ENCODE measurements around the gene CCDC92. TPM values are rescaled to one million over a fixed set of nuclear protein-coding genes. Genes with fewer than 3 reads are reported as not detected.

The CCDC92 gene
- total RNA-seq, 2 donors from 2014 or later, result 19.7 to 25.1 TPM

- Histone ChIP-seq H3K27me3 (no peaks in the 10 kb centered on the region), H3K27ac (no peak overlapping the region), H3K4me1 (no peaks in the 10 kb centered on the region), H3K36me3 (replicated peaks in 1 of 2; ENCODE audit: insufficient read depth in 1 of 2, low read depth in 2 of 2) (no peaks in the 10 kb centered on the region), H3K4me3 (no peak overlapping the region), H3K9me3 (no peaks in the 10 kb centered on the region)
- intact Hi-C loops (cut with DNase I), result no loop called here
- TF ChIP-seq CTCF (IDR thresholded peaks at IDR 0.05) (no peak), POLR2A (IDR thresholded peaks at IDR 0.05) (no peak)
- no peak for ATAC-seq
- 86 to 89% methylated on average over 7 of the region's 7 CpGs for WGBS, 2 donors
- no peak for DNase-seq
These were observed 43.7 kb downstream of the CCDC92 start for GRCh38 chr12:123928897-123929296.

GRCh38 chr12:123928274-123928865, 44.3 kb downstream of the CCDC92 start:
- Histone ChIP-seq H3K36me3 (replicated peaks in 1 of 2; ENCODE audit: insufficient read depth in 1 of 2, low read depth in 2 of 2) (no peaks in the 10 kb centered on the region), H3K4me3 (no peak overlapping the region), H3K9me3 (no peaks in the 10 kb centered on the region), H3K4me1 (no peaks in the 10 kb centered on the region), H3K27me3 (no peaks in the 10 kb centered on the region), H3K27ac (no peak overlapping the region)
- DNase-seq, result no peak
- ATAC-seq, result no peak
- TF ChIP-seq CTCF (IDR thresholded peaks at IDR 0.05) (no peak), POLR2A (IDR thresholded peaks at IDR 0.05) (no peak)
- 67 to 79% methylated on average over 12 to 15 of the region's 15 CpGs for WGBS, 2 donors
- intact Hi-C loops (cut with DNase I), result no loop called here

- no peak for DNase-seq
- intact Hi-C loops (cut with DNase I), result no loop called here
- Histone ChIP-seq H3K4me1 (no peaks in the 10 kb centered on the region), H3K27ac (no peak overlapping the region), H3K9me3 (no peaks in the 10 kb centered on the region), H3K27me3 (no peaks in the 10 kb centered on the region), H3K4me3 (no peak overlapping the region), H3K36me3 (replicated peaks in 1 of 2; ENCODE audit: insufficient read depth in 1 of 2, low read depth in 2 of 2) (no peaks in the 10 kb centered on the region)
- no peak for TF ChIP-seq CTCF (IDR thresholded peaks at IDR 0.05)
- no peak for TF ChIP-seq POLR2A (IDR thresholded peaks at IDR 0.05)
- 74 to 87% methylated on average over 4 of the region's 4 CpGs for WGBS, 2 donors
- ATAC-seq, result no peak
These were observed 48.1 kb downstream of the CCDC92 start for GRCh38 chr12:123924539-123924938.

- no peaks in the 10 kb centered on the region for H3K4me1 ChIP-seq
- no peak overlapping the region for H3K27ac ChIP-seq
- H3K9me3 ChIP-seq, result no peaks in the 10 kb centered on the region
- H3K4me3 ChIP-seq, result no peak overlapping the region
- H3K36me3 ChIP-seq (replicated peaks in 1 of 2; ENCODE audit: insufficient read depth in 1 of 2, low read depth in 2 of 2), result no peaks in the 10 kb centered on the region
- H3K27me3 ChIP-seq, result no peaks in the 10 kb centered on the region
- no peak for DNase-seq
- WGBS, 2 donors, result 75 to 87% methylated on average over 7 of the region's 7 CpGs
- TF ChIP-seq POLR2A (IDR thresholded peaks at IDR 0.05) (no peak), CTCF (IDR thresholded peaks at IDR 0.05) (no peak)
- intact Hi-C loops (cut with DNase I), result no loop called here
- no peak for ATAC-seq
These were observed 48.7 kb downstream of the CCDC92 start for GRCh38 chr12:123923927-123924326.

- no peaks in the 10 kb centered on the region for H3K36me3 ChIP-seq (replicated peaks in 1 of 2; ENCODE audit: insufficient read depth in 1 of 2, low read depth in 2 of 2)
- DNase-seq, result no peak
- H3K4me3 ChIP-seq, result no peak overlapping the region
- no peaks in the 10 kb centered on the region for H3K9me3 ChIP-seq
- H3K27ac ChIP-seq, result no peak overlapping the region
- ATAC-seq, result no peak
- intact Hi-C loops (cut with DNase I), result no loop called here
- TF ChIP-seq CTCF (IDR thresholded peaks at IDR 0.05), result no peak
- TF ChIP-seq POLR2A (IDR thresholded peaks at IDR 0.05), result no peak
- H3K27me3 ChIP-seq, result no peaks in the 10 kb centered on the region
- H3K4me1 ChIP-seq, result no peaks in the 10 kb centered on the region
- 76 to 88% methylated on average over 2 of the region's 2 CpGs for WGBS, 2 donors
These were observed 49.6 kb downstream of the CCDC92 start for GRCh38 chr12:123923038-123923437.

All from body of pancreas (tissue), 4 donors.